GM21619 (cell line): ENCODE measurements around the gene OXCT1.
"Not testable (repeated sequence)": the region's sequence is repeated elsewhere in the genome, so short reads cannot be mapped to it uniquely, and the experiment has no call there.

ENCODE experiments used
- ATAC-seq: cut with Tn5 transposase; IDR thresholded peaks from one replicate; pipeline ENCODE4 v1.9.1; 2021; ENCODE audit not compliant: unreplicated experiment

Gene OXCT1

DNA sequence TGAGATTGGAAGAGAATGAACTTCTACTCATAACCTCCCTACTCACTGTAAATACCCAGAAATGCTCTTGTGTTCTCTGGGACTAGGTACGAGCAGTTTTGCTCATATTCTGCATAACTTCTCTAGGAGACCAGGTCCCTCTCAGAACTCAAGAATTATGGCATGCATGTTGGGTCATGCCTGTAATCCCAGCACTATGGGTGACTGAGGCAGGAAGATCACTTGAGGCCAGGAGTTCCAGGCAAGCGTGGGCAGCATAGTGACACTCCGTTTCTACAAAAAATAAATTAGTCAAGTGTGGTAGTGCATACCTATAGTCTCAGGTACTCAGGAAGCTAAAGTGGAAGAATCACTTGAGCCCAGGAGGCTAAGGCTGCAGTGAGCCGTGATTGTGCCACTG, 141.9 kb downstream of the OXCT1 start:
- ATAC-seq: no peak

DNA sequence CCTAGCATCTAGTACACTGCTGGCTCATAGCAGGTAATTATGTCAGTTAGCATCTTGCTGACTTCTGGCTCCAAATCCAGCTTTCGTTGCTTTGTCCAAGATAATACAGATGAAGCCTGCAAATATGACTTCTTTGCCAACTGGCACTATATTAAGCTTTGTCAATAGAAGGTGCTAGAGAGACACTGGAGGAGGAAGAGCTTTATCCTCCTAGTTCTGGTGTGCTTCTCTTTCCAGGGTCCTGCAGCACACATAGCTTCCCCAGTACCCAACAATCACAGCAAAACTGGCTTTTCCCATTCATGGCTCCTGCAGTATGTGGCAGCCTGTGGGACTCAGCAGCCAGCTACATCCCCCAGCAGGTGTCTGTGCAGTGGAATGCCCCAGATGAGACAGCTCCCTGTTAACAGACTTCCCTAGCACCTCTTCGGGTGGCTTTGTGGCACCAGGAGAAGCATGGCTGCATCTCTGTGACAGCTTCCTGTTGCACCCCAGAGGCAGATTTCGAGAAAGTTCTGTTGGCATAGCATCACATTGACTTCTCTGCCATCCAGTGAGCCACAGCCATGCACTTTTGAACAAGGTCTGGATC, 147.8 kb downstream of the OXCT1 start:
- no peak for ATAC-seq

DNA sequence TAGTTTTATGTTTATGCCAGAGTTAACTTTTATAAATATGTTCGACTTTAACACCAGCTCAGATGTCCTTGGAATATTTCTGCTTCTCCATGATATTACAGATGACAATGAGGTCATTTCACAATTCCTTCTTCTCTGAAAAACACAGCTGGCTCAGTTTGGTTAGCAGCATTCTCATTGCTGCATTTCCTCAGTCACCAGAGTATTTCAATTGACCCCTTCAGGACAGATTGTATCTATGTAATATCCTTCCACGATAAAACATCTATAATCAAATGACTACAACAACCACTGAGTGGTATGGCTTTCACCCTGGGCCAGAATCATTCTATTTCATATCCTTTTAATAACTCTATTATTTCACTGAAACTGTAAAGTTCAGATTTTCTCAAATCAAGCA, 148.7 kb downstream of the OXCT1 start:
- ATAC-seq: no peak

DNA sequence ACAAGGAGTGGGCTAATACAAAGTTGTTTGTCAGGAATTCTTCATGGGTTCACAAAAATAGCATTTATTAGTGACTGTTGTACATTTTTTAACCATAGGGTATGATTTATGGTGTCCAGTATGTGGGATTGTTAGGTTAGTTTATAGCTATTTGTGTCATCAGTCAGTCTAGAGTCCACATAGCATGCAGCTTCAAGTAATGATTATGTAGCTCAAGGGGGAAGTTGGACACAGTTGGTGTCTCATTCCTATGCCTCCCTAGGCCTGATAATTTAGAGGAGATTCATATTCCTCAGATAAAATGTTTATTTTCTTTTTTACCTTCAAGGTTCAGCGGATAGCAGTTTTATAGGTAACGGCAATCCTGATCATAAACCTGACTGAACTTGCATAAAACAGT, 153.8 kb downstream of the OXCT1 start:
- ATAC-seq: no peak

DNA sequence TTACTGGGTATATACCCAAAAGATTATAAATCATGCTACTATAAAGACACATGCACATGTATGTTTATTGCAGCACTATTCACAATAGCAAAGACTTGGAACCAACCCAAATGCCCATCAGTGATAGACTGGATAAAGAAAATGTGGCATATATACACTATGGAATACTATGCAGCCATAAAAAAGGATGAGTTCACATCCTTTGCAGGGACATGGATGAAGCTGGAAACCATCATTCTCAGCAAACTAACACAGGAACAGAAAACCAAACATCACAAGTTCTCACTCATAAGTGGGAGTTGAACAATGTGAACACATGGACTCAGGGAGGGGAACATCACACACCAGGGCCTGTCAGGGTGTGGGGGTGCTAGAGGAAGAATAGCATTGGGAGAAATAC, 155.8 kb downstream of the OXCT1 start:
- not testable (repeated sequence) for ATAC-seq

DNA sequence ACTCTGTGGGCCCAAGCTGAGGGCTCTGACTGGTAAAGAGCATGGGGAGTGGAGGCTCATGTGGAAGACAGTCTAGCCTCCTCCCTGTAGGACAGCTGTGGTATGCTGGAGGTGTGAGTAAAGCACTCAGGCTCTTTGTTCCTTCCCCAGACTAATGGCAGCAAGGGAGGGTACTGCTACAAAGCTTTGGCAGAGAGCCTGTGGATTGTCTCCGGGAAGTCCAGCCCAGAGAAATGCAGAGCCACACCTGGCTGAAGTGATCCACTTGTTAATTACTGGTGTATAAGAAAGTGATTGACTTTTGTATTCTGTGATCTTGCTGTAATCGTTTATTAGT, 161.7 kb downstream of the OXCT1 start:
- ATAC-seq: peak; percentile 22

DNA sequence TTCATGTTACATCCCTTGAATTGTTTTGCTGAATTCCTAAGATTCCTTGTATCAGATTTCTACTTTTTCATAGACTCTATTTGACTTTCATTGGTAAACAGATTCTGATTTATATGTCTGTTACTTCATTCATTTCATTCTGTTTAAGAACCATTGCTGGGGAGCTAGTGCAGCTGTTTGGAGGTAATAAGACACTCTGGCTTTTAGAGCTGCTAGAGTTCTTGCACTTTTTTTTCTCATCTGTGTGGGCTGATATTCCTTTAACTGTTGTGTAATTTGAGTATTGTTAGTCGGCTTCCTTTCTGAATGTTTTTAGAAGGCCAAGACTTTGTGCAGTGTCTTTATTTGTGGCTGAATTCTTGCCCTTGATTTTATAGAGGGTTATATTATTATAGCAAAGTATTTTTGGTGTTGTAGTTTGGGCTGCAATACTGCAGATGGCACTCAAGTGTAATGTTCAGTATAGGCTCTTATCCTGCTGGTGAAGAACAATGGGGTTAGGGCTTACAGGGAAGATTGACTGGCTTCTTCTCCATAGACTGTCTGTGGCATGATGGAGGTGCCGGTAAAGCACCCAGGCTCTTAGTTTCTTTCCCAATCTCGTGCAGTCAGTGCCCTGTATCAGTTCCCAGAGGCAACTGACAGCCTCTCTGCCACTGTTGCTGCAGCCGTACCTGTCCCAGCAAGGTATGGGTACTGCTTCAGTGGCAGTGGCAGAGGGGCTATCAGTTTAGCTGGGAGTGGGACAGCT, 162.2 kb downstream of the OXCT1 start:
- peak; percentile 93 for ATAC-seq

DNA sequence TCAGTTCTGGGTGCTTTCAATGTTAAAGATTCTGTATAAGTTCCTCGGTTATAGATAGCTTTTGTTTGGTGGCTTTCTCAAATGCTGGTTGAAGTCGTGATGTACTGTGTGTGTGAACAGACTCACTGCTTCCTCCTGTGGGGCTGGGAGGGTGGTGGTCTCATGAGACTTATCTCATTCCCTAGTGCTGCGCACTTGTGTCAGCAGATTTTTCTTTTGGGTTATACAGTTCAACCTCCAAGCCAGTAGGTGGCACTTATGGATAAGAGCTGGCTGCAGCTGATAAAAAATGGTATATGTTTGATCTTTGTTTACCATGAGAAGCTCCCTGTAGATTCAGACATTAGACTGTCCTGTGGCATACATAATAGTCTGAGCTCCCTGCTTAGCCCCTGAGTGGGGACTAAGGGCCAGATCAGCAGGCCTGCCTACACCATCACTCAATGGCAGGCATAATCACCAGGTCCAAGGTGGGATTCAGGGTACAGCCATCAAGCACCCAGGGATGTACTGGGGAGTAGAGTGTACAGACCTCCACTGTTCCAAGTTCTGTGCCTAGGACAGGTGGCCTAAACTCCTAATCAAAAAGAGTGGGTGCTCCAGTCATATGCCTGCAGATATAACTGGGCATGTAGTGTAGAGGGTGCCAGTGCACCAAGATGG, 174.2 kb downstream of the OXCT1 start:
- ATAC-seq: no peak

DNA sequence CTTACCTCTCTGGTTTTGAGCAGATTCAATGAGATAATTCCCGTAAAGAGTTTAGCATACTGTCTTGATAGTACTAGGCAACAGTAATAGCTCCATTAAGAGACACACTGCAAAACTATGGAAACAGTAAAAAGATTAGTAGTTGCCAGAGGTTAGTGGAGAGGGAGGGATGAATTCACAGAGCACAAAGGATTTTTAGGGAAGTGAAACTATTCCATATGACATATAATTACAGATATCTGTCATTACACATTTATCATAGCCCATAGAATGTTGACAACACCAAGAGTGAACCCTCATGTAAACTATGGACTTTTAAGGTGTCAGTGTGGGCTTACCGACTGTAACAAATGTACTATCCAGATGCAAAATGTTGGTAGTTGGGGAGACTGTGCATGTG, 183.5 kb downstream of the OXCT1 start:
- no peak for ATAC-seq

DNA sequence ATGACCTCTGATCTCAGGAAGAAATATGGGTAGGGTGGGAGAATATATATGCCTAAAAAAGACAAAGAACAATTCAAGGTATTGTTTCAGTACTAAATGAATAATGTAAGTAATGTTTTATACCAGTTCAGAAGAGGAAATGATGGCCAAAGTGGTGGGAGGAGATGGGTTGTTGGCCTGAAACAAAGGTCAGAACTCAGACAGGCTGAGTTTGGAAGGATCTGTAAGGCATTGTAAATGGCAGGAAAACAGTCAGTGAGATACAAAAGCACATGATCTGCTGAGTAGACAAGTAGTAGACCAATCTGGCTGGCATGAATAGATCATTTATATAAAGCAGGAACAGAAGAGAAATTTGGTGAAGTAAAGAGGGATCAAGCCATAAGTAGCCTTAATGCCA, 184.0 kb downstream of the OXCT1 start:
- no peak for ATAC-seq

DNA sequence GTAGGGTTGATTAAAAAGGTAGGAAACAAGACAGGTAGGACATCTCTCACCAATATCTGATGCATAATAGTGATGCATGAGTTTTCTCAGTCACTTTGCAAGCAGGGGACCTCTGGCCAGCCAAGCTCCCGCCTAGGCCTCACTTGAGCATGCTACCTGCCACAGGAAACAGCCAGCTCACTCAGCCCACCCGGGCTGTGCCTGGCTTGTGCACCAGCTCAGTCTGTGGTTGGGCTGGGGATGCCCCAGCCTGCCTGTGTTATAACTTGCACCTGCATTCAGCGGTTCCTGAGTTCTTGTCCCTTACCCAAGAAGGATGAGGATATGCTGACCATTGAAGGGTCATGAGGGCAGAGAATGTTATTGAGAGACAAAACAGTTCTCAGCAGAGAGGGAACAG, 187.0 kb downstream of the OXCT1 start:
- peak; percentile 76 for ATAC-seq

DNA sequence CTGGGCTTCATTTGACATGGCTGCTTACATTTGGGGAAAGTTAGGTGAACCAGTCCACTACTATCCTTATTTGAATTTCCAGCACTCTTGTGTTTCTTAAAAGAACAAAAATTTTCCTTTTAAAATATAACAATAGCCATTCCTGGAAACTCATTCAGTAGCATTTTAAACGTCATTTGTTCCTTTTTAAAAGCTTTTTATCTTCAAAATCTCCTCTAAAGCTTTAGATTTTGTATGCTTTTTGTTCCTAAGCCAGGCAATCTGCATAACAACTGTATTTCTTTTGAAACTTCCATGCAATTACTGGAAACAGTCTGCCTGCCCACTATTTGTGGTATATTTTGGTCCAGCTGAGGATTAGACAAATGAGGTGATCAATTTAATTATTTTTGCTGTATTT, 187.6 kb downstream of the OXCT1 start:
- no peak for ATAC-seq

DNA sequence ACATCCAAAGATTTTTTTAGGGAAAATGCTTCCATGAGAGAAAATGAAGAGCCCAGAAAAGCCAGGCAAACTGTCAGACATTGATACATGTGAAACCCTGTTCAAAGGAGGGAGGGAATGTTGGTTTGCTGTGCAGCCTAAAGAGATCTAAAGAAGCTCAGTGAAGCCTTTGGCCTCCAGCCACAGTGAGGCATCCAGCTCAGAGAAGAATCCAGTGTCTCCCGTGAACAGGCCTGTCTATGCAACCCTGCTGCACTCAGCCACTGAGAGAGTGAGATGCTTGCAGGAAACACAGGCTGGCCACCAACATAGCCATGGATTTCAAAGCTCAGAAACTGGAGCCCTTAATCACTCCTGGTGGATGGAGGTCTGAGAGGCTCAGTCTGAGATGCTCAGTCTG, 188.4 kb downstream of the OXCT1 start:
- ATAC-seq: no peak
